Left lung (tissue), 10 donors: ENCODE results near the gene PIEZO2. TPM values are rescaled to one million over a fixed set of nuclear protein-coding genes. Genes with fewer than 3 reads are reported as not detected.

Experiments used
- ATAC-seq: fragments of 200-7000 bp; cut with Tn5 transposase; one replicate; pipeline ENCODE4 v1.9.1; 2020; ENCODE audit warnings: moderate library complexity
- DNase-seq, 4 donors: peaks; one replicate each; pipeline ENCODE4 v3.0.0-alpha.2; 2013 to 2020
- H3K27ac ChIP-seq, 2 donors: fragments of 200-600 bp; sonication (generic) in 1 of 2; one replicate each; pipeline versions ENCODE4 v1.5.0 to v1.8.0; 2020 to 2021
- H3K27me3 ChIP-seq, 2 donors: fragments of 200-600 bp; sonication (generic) in 1 of 2; one replicate each; pipeline versions ENCODE4 v1.5.0 to v1.8.0; 2020 to 2021
- H3K36me3 ChIP-seq, 2 donors: fragments of 200-600 bp; sonication (generic) in 1 of 2; one replicate each; pipeline versions ENCODE4 v1.5.0 to v1.8.0; 2020 to 2021
- H3K4me1 ChIP-seq, 2 donors: fragments of 200-600 bp; one replicate each; pipeline ENCODE4 v1.8.0; 2021
- H3K4me3 ChIP-seq, 2 donors: fragments of 200-600 bp; sonication (generic) in 1 of 2; one replicate each; pipeline versions ENCODE4 v1.5.0 to v1.8.0; 2020 to 2021; ENCODE audit warnings: mild to moderate bottlenecking in 1 of 2
- H3K9me3 ChIP-seq, 2 donors: fragments of 200-600 bp; sonication (generic) in 1 of 2; one replicate each; pipeline versions ENCODE4 v1.5.0 to v1.8.0; 2020 to 2021
- intact Hi-C, 2 donors: fragments of 100-400 bp; cut with DNase I; formaldehyde crosslinking; loops; one replicate each; pipeline versions ENCODE4 v1.11.2 to v1.14.2; 2022
- polyA plus RNA-seq, 6 donors: library from polyadenylated mRNA; unstranded; fragments of 120-200 nt; gene quantifications; one replicate each; pipeline ENCODE4 v1.2.1, GENCODE V29; 2013; ENCODE audit not compliant: insufficient read length in 6 of 6
- total RNA-seq, 2 donors: library from RNA; stranded (reverse); fragmentation: NEBNext Ultra II Directional; extraction: Animal tissue kit (Norgen Biotek cat#: 25700); gene quantifications; one replicate each; pipeline ENCODE4 v1.2.1, GENCODE V29; 2021
- TF ChIP-seq, protein P1 (sequence below), 2 donors: fragments of 200-600 bp; sonication (generic) in 1 of 2; IDR thresholded peaks; one replicate each; pipeline versions ENCODE4 v1.5.0 to v1.8.0; 2021; ENCODE audit warnings: antibody characterized with exemption in 2 of 2
- donor health status: DM: no; HTN: yes; CAD: no.
- donor health status: DM: no; HTN: no; CAD: no.

The PIEZO2 gene
- total and polyA plus RNA-seq, 8 donors = 40.3 to 270 (median 233) TPM

DNA sequence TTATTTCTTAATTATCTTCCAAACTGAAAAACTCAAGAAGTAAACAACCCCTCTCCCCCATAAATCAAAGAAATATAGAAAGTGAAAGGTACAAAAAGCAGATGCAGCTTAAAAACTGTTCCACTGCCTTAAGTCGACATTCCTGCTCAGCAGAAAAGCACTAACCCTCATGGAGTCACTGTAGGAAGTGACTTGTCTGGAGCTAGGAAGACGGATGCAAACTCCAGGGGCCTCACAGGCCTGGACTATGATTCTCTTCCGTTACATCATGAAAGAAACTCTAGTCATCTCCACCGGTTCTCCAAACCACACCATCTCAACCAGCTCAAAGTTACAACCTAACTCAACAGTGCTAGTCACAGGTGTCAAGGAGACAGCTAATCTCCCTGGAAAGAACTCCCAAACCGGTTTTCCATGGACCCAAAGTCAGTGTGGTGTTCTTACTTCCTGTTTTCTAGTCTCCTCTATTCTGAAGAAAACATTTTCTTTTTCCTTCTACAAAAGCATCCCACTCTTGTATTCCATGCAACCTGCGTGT, 128.4 kb downstream of the PIEZO2 start:
- Histone ChIP-seq H3K36me3 (no peaks in the 10 kb centered on the region), H3K9me3 (no peaks in the 10 kb centered on the region), H3K4me3 (no peak overlapping the region), H3K27ac (no peak overlapping the region), H3K4me1 (no peaks in the 10 kb centered on the region), H3K27me3 (no peaks in the 10 kb centered on the region)
- TF ChIP-seq, protein P1, sequence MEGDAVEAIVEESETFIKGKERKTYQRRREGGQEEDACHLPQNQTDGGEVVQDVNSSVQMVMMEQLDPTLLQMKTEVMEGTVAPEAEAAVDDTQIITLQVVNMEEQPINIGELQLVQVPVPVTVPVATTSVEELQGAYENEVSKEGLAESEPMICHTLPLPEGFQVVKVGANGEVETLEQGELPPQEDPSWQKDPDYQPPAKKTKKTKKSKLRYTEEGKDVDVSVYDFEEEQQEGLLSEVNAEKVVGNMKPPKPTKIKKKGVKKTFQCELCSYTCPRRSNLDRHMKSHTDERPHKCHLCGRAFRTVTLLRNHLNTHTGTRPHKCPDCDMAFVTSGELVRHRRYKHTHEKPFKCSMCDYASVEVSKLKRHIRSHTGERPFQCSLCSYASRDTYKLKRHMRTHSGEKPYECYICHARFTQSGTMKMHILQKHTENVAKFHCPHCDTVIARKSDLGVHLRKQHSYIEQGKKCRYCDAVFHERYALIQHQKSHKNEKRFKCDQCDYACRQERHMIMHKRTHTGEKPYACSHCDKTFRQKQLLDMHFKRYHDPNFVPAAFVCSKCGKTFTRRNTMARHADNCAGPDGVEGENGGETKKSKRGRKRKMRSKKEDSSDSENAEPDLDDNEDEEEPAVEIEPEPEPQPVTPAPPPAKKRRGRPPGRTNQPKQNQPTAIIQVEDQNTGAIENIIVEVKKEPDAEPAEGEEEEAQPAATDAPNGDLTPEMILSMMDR (IDR thresholded peaks at IDR 0.05) = no peak
- intact Hi-C loops = no loop called here
- ATAC-seq (no peak), DNase-seq (no peak)

GRCh38 chr18:11020161-11020853, 129.1 kb downstream of the PIEZO2 start:
- no peaks in the 10 kb centered on the region for H3K9me3 ChIP-seq
- intact Hi-C loops = no loop called here
- ATAC-seq (no peak), DNase-seq (no peak)
- TF ChIP-seq, protein P1 (IDR thresholded peaks at IDR 0.05) = no peak
- H3K27me3 ChIP-seq = no peaks in the 10 kb centered on the region
- no peaks in the 10 kb centered on the region for H3K36me3 ChIP-seq
- H3K4me3 ChIP-seq = no peak overlapping the region
- H3K4me1 ChIP-seq = no peaks in the 10 kb centered on the region
- H3K27ac ChIP-seq = no peak overlapping the region

DNA sequence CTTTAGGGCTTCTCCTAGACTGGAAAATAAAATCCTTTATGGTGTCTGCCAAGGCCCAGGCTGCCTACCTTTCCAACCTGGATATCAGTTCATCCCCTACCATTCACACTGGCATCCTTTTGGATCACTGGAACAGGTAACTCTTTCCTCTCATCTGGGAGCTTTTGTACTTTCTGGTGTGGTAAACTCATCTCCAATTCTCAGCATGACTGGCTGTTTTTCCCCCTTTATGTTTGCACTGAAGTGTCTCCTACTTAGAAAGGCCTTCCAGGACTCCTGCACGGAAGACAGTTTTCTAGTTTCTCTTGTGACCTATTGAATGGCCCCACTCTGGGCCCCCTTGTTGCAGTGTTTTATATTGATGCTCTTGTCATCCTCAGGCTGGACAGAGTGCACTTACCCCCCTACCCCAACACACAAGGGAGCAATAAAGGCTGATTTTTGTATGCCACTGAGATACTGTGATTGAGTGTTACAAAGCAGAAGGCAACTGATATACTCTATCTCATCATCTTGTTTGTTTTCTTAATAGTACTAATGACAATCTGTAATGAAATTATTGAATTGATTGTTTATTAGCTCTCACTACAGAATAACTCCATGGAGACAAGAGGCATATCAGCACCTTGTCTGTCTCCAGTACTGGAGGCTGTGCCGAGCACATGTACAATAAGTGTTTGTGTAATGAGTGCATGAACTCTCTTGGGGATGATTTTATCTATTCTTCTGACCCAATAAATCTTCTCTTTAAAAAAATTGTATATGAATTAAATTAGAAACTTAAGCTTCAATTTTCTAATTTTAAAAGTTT, 129.9 kb downstream of the PIEZO2 start:
- no peaks in the 10 kb centered on the region for H3K4me1 ChIP-seq
- H3K27ac ChIP-seq = no peak overlapping the region
- H3K36me3 ChIP-seq = no peaks in the 10 kb centered on the region
- TF ChIP-seq, protein P1 (IDR thresholded peaks at IDR 0.05) = no peak
- no peak for DNase-seq
- ATAC-seq = no peak
- H3K9me3 ChIP-seq = no peaks in the 10 kb centered on the region
- intact Hi-C loops = no loop called here
- no peaks in the 10 kb centered on the region for H3K27me3 ChIP-seq
- H3K4me3 ChIP-seq = no peak overlapping the region

- Histone ChIP-seq H3K36me3 (no peaks in the 10 kb centered on the region), H3K27ac (no peak overlapping the region), H3K9me3 (no peaks in the 10 kb centered on the region), H3K4me3 (no peak overlapping the region), H3K27me3 (no peaks in the 10 kb centered on the region), H3K4me1 (no peaks in the 10 kb centered on the region)
- no peak for DNase-seq
- TF ChIP-seq, protein P1 (IDR thresholded peaks at IDR 0.05) = no peak
- no peak for ATAC-seq
- intact Hi-C loops = no loop called here
These were observed 139.5 kb downstream of the PIEZO2 start for GRCh38 chr18:11009869-11010268.

DNA sequence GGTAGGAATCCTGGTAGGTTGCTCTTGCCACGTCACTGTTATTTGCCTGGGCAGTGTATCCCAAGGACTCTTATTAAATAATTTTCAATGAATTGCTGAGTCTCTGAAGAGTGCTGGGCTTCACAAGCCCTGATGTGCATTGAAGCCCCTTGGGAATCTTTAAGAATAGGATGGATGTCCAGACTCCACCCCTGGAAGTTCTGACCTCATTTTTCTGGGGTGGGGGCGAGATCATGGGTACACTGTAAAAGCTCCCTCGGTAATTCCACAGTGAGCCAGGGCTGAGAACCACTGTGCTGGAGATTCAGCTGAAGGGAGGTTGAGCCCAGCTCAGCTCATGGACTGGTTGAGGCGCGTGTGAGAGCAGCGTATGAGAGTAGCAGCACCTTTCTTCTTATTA, 140.2 kb downstream of the PIEZO2 start:
- H3K4me3 ChIP-seq = no peak overlapping the region
- H3K4me1 ChIP-seq = no peaks in the 10 kb centered on the region
- no peaks in the 10 kb centered on the region for H3K27me3 ChIP-seq
- H3K27ac ChIP-seq = no peak overlapping the region
- intact Hi-C loops = no loop called here
- TF ChIP-seq, protein P1 (IDR thresholded peaks at IDR 0.05) = no peak
- ATAC-seq (no peak), DNase-seq (no peak)
- H3K36me3 ChIP-seq = no peaks in the 10 kb centered on the region
- no peaks in the 10 kb centered on the region for H3K9me3 ChIP-seq
